ENCODE measurements around the gene FNBP1. TPM values are rescaled to one million over a fixed set of nuclear protein-coding genes. Genes with fewer than 3 reads are reported as not detected.
A peak's percentile ranks its signal among the peaks of the same experiment; 100 is the strongest.
"Not testable (repeated sequence)": the region's sequence is repeated elsewhere in the genome, so short reads cannot be mapped to it uniquely, and the experiment has no call there.

FNBP1 gene
- total RNA-seq, 4 donors from 2014 or later, result 13.3 to 30.0 (median 17.9) TPM

DNA sequence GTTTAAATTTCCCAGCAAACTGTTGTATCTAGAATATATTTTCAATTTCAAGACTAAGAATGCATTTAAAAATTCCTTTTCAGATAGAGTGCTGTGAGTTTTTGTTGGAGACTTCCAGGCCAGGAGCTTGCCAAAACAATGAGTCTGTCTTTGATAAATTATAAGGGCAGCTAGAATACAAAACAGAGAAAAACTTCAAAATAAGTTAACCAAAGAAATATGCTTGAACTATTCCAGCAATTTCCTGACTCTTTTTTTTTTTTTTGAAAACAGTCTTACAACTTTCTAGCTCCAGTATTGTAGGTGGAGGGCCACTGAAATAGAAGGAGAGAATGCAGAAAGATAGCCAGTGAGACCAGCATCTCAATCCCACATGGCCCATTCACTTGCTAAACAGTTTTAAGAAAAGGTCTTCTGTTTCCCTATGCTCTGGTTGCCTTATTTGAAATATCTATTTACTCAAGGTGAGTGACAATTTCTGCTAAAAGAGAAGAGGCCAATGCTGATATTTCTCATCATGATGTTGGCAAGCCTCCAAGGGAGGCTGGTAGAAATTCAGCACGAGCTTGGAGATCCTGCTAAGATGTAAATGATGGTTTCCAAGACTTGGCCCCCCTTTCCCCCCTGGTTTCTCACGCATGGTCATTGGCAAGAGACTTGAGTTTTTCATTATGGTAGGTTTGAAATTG lies 104.6 kb downstream of the FNBP1 start:
- intact Hi-C loops (cut with DNase I; ENCODE audit: low total_unique reads) (loop anchor here (10.0 kb wide), 1 partner anchor 46 kb away; no protein-coding TSS in a partner anchor), in situ Hi-C loops (cut with MboI; ENCODE audit: low sequenced_read_pairs in 4 of 4) (no loop called here)
- DNase-seq, result no peak
- H3K9me3 ChIP-seq, result no peaks in the 10 kb centered on the region
- H3K4me3 ChIP-seq, result no peak overlapping the region
- TF ChIP-seq POLR2A (IDR thresholded peaks at IDR 0.05) (no peak), CTCF (IDR thresholded peaks at IDR 0.05 in 4 of 5, conservative IDR thresholded peaks at IDR 0.05 in 1 of 5) (no peak)
- H3K36me3 ChIP-seq, result peaks cover 0 to 14% of the 10 kb centered on the region in 2 donors
- H3K27me3 ChIP-seq, result no peaks in the 10 kb centered on the region
- peaks cover 19 to 25% of the 10 kb centered on the region in 2 donors for H3K4me1 ChIP-seq
- ATAC-seq, result no peak
- H3K27ac ChIP-seq, result peak overlapping the region in 1 of 4 donors; percentile 7

GRCh38 chr9:129937879-129938278 lies 105.1 kb downstream of the FNBP1 start:
- peaks cover 0 to 14% of the 10 kb centered on the region in 2 donors for H3K36me3 ChIP-seq
- in situ Hi-C loops (cut with MboI; ENCODE audit: low sequenced_read_pairs in 4 of 4); DNase-seq; H3K9me3 ChIP-seq; H3K4me3 ChIP-seq; H3K27me3 ChIP-seq; ATAC-seq: not testable (repeated sequence)
- peaks cover 25 to 31% of the 10 kb centered on the region in 2 donors for H3K4me1 ChIP-seq
- H3K27ac ChIP-seq, result peak overlapping the region in 1 of 4 donors; percentile 7
- intact Hi-C loops (cut with DNase I; ENCODE audit: low total_unique reads), result loop anchor here (10.0 kb wide), 1 partner anchor 47 kb away; no protein-coding TSS in a partner anchor

GRCh38 chr9:129936222-129936621 lies 106.8 kb downstream of the FNBP1 start:
- Histone ChIP-seq H3K4me3 (no peak overlapping the region), H3K36me3 (no peaks in the 10 kb centered on the region), H3K27ac (no peak overlapping the region), H3K4me1 (peaks cover 30 to 40% of the 10 kb centered on the region in 2 donors), H3K27me3 (no peaks in the 10 kb centered on the region), H3K9me3 (no peaks in the 10 kb centered on the region)
- TF ChIP-seq CTCF (IDR thresholded peaks at IDR 0.05 in 4 of 5, conservative IDR thresholded peaks at IDR 0.05 in 1 of 5) (no peak), POLR2A (IDR thresholded peaks at IDR 0.05) (no peak)
- ATAC-seq (no peak), DNase-seq (no peak)
- intact Hi-C loops (cut with DNase I; ENCODE audit: low total_unique reads) (loop anchor here (10.0 kb wide), 1 partner anchor 49 kb away; no protein-coding TSS in a partner anchor), in situ Hi-C loops (cut with MboI; ENCODE audit: low sequenced_read_pairs in 4 of 4) (no loop called here)

GRCh38 chr9:129934780-129935179 lies 108.2 kb downstream of the FNBP1 start:
- H3K9me3 ChIP-seq, result no peaks in the 10 kb centered on the region
- H3K4me1 ChIP-seq, result peaks cover 30 to 40% of the 10 kb centered on the region in 2 donors
- in situ Hi-C loops (cut with MboI; ENCODE audit: low sequenced_read_pairs in 4 of 4) (no loop called here), intact Hi-C loops (cut with DNase I; ENCODE audit: low total_unique reads) (loop anchor here (10.0 kb wide), 1 partner anchor 50 kb away; no protein-coding TSS in a partner anchor)
- no peak overlapping the region for H3K4me3 ChIP-seq
- no peaks in the 10 kb centered on the region for H3K27me3 ChIP-seq
- no peaks in the 10 kb centered on the region for H3K36me3 ChIP-seq
- no peak for TF ChIP-seq CTCF (IDR thresholded peaks at IDR 0.05 in 4 of 5, conservative IDR thresholded peaks at IDR 0.05 in 1 of 5)
- no peak for TF ChIP-seq POLR2A (IDR thresholded peaks at IDR 0.05)
- no peak for DNase-seq
- peak overlapping the region; percentile 40 to 66 (median 48) for H3K27ac ChIP-seq
- no peak for ATAC-seq

DNA sequence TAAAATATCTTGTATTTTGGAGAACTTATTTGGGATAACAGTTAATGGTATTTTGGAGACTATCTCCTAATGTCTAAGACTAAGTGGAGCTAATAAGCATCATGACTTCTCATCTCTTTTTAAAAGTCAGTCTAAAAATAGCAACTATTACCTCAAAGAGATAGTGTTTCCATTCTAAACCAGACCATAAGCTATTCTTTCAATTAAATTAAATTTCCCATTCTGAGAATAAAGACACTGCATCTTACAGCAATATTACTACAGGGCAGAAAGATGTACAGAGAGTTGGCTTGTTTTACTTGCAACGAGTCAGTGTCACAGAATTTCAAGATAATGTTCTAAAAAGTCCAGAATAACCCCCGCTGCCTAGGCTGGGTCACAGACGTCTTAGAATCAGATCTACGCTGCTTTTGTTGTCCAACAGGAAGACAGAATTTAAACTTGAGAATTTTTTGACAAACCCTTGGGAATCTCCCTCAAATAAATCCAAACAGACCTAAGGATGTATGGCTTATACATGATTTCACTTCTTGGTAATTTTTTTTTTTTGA lies 108.9 kb downstream of the FNBP1 start:
- Histone ChIP-seq H3K36me3 (peaks cover 0 to under 1% of the 10 kb centered on the region in 2 donors), H3K27ac (peak overlapping the region; percentile 40 to 66 (median 48)), H3K27me3 (no peaks in the 10 kb centered on the region), H3K9me3 (no peaks in the 10 kb centered on the region), H3K4me1 (peaks cover 30 to 40% of the 10 kb centered on the region in 2 donors), H3K4me3 (no peak overlapping the region)
- DNase-seq (no peak), ATAC-seq (peak in 1 of 2 donors; percentile 36)
- in situ Hi-C loops (cut with MboI; ENCODE audit: low sequenced_read_pairs in 4 of 4) (no loop called here), intact Hi-C loops (cut with DNase I; ENCODE audit: low total_unique reads) (loop anchor here (10.0 kb wide), 1 partner anchor 51 kb away; no protein-coding TSS in a partner anchor)
- no peak for TF ChIP-seq POLR2A (IDR thresholded peaks at IDR 0.05)
- no peak for TF ChIP-seq CTCF (IDR thresholded peaks at IDR 0.05 in 4 of 5, conservative IDR thresholded peaks at IDR 0.05 in 1 of 5)
